Amniotic stem cell (primary cell): Measurements from ENCODE around the gene PTX4.
"Not testable (repeated sequence)": the region's sequence is repeated elsewhere in the genome, so short reads cannot be mapped to it uniquely, and the experiment has no call there.

ENCODE experiments used
- DNase-seq: peaks from one replicate; lab custom pipeline; 2025; lab: John Stamatoyannopoulos, UW

Gene PTX4

GRCh38 chr16:1481906-1482835, 6.6 kb downstream of the PTX4 start:
- DNase-seq, result no peak

GRCh38 chr16:1478937-1479336, 9.8 kb downstream of the PTX4 start:
- not testable (repeated sequence) for DNase-seq

- DNase-seq, result no peak
These were observed 11.7 kb downstream of the PTX4 start for GRCh38 chr16:1477033-1477432.

- DNase-seq, result no peak
These were observed 13.1 kb downstream of the PTX4 start for GRCh38 chr16:1475552-1476114.

- peak; percentile 42 for DNase-seq
These were observed 13.8 kb downstream of the PTX4 start, which contains the start of gene CLCN7 for GRCh38 chr16:1474796-1475551. CLCN7 (minus strand) TSS chr16:1475028; CDS start chr16:1474974, 54 bp downstream.

- no peak for DNase-seq
These were observed 14.5 kb downstream of the PTX4 start for GRCh38 chr16:1474082-1474795.

GRCh38 chr16:1472974-1473373, 15.8 kb downstream of the PTX4 start:
- DNase-seq, result no peak

GRCh38 chr16:1471569-1472194, 17.1 kb downstream of the PTX4 start:
- no peak for DNase-seq

GRCh38 chr16:1470481-1471251, 18.1 kb downstream of the PTX4 start:
- no peak for DNase-seq

GRCh38 chr16:1469693-1470201, 19.0 kb downstream of the PTX4 start:
- DNase-seq, result no peak

- DNase-seq, result not testable (repeated sequence)
These were observed 19.6 kb downstream of the PTX4 start for GRCh38 chr16:1469141-1469540.

GRCh38 chr16:1468426-1468810, 20.3 kb downstream of the PTX4 start:
- DNase-seq, result no peak

- DNase-seq, result no peak
These were observed 21.7 kb downstream of the PTX4 start for GRCh38 chr16:1466968-1467521.

GRCh38 chr16:1466054-1466453, 22.7 kb downstream of the PTX4 start:
- DNase-seq, result no peak

GRCh38 chr16:1465567-1465915, 23.2 kb downstream of the PTX4 start:
- DNase-seq, result no peak

GRCh38 chr16:1464894-1465566, 23.7 kb downstream of the PTX4 start:
- no peak for DNase-seq

GRCh38 chr16:1464196-1464893, 24.4 kb downstream of the PTX4 start:
- no peak for DNase-seq

- no peak for DNase-seq
These were observed 27.6 kb downstream of the PTX4 start for GRCh38 chr16:1461146-1461545.

GRCh38 chr16:1460602-1461138, 28.1 kb downstream of the PTX4 start:
- no peak for DNase-seq
